Naive thymus-derived CD4-positive, alpha-beta T cell (primary cell): Measurements from ENCODE around the gene SLIT3. TPM values are rescaled to one million over a fixed set of nuclear protein-coding genes. Genes with fewer than 3 reads are reported as not detected.

Experiments
- ATAC-seq: fragments of 150-1000 bp; cut with Tn5 transposase; 2 replicates; pipeline ENCODE4 v1.10.0; 2021; ENCODE audit warnings: mild to moderate bottlenecking, moderate library complexity
- CTCF ChIA-PET: fragments of 350-600 bp; sonication (Branson Sonifier 250); formaldehyde crosslinking; loops from one replicate; lab custom pipeline; 2021; ENCODE audit warnings: antibody characterized with exemption; lab: Charles Lee
- POLR2A ChIA-PET: fragments of 350-600 bp; sonication (Branson Sonifier 250); formaldehyde crosslinking; loops from one replicate; lab custom pipeline; 2021; ENCODE audit warnings: antibody characterized with exemption, inconsistent platforms; lab: Charles Lee
- DNase-seq, 9 donors: peaks; one replicate each; pipeline versions ENCODE4 v3.0.0 to v3.0.0-alpha.2; 2020 to 2022; ENCODE audit warnings: mixed read lengths in 1 of 9
- H3K27ac ChIP-seq: one replicate; pipeline ENCODE4 v1.7.0; 2013; ENCODE audit warnings: mild to moderate bottlenecking, low read depth, low read length, moderate library complexity
- H3K27me3 ChIP-seq, 2 donors: one replicate each; pipeline ENCODE4 v1.7.0; 2013; ENCODE audit warnings: low read length in 2 of 2, mild to moderate bottlenecking in 2 of 2, moderate library complexity in 2 of 2; ENCODE audit not compliant: control insufficient read depth in 2 of 2, insufficient read depth in 2 of 2
- H3K36me3 ChIP-seq, 3 experiments: 1 replicate in 2 of 3; 2 replicates in 1 of 3; pipeline ENCODE4 v1.7.0; 2013; ENCODE audit warnings: low read length in 3 of 3, mild to moderate bottlenecking in 3 of 3, moderate library complexity in 1 of 3; ENCODE audit not compliant: insufficient read depth in 3 of 3, control insufficient read depth in 2 of 3
- H3K4me1 ChIP-seq, 2 donors: one replicate each; pipeline ENCODE4 v1.7.0; 2013; ENCODE audit warnings: low read length in 2 of 2, mild to moderate bottlenecking in 2 of 2, moderate library complexity in 1 of 2; ENCODE audit not compliant: control insufficient read depth in 2 of 2, insufficient read depth in 2 of 2
- H3K4me3 ChIP-seq: 2 replicates; pipeline ENCODE4 v1.7.0; 2013; ENCODE audit warnings: mild to moderate bottlenecking, low read length
- H3K9me3 ChIP-seq, 3 experiments: 1 replicate in 2 of 3; 2 replicates in 1 of 3; pipeline ENCODE4 v1.7.0; 2013; ENCODE audit warnings: low read length in 3 of 3; ENCODE audit not compliant: control insufficient read depth in 2 of 3
- H3K27ac Mint-ChIP-seq, 9 donors: one replicate each; pipeline ENCODE4 v1.8.0; 2020 to 2022; ENCODE audit warnings: mixed read lengths in 9 of 9, mild to moderate bottlenecking in 8 of 9, moderate library complexity in 5 of 9, inconsistent platforms in 2 of 9
- H3K27me3 Mint-ChIP-seq, 5 donors: one replicate each; pipeline ENCODE4 v1.8.0; 2021 to 2022; ENCODE audit warnings: mixed read lengths in 5 of 5, mild to moderate bottlenecking in 1 of 5
- H3K36me3 Mint-ChIP-seq, 5 donors: one replicate each; pipeline ENCODE4 v1.8.0; 2020 to 2022; ENCODE audit warnings: mixed read lengths in 5 of 5, mild to moderate bottlenecking in 3 of 5, inconsistent platforms in 1 of 5
- H3K4me1 Mint-ChIP-seq, 7 donors: one replicate each; pipeline ENCODE4 v1.8.0; 2020 to 2022; ENCODE audit warnings: mixed read lengths in 7 of 7, mild to moderate bottlenecking in 3 of 7, inconsistent platforms in 1 of 7
- H3K4me3 Mint-ChIP-seq, 10 donors: one replicate each; pipeline ENCODE4 v1.8.0; 2020 to 2022; ENCODE audit warnings: mild to moderate bottlenecking in 10 of 10, mixed read lengths in 10 of 10, moderate library complexity in 6 of 10, inconsistent platforms in 2 of 10
- H3K9me3 Mint-ChIP-seq, 11 donors: one replicate each; pipeline ENCODE4 v1.8.0; 2020 to 2022; ENCODE audit warnings: mixed read lengths in 11 of 11, mild to moderate bottlenecking in 4 of 11, inconsistent platforms in 1 of 11, moderate library complexity in 1 of 11
- intact Hi-C, 2 donors: fragments of 100-400 bp; cut with micrococcal nuclease; formaldehyde crosslinking; loops; one replicate each; pipeline ENCODE4 v1.15.1; 2023
- polyA plus RNA-seq, 2 donors: library from polyadenylated mRNA; unstranded; fragments of 300-500 nt; fragmentation: Illumina TruSeq; gene quantifications; one replicate each; pipeline ENCODE4 v1.2.3, GENCODE V29; 2021
- total RNA-seq, 6 experiments: library from RNA in 5 of 6; stranded (reverse) in 5 of 6; gene quantifications; 1 replicate in 5 of 6; 2 replicates in 1 of 6; pipeline ENCODE4 v1.2.3 and lab custom pipeline; 2021 to 2026

SLIT3 gene
- total and polyA plus RNA-seq, 7 experiments from 2014 or later = 0.34 TPM; not detected in 6

DNA sequence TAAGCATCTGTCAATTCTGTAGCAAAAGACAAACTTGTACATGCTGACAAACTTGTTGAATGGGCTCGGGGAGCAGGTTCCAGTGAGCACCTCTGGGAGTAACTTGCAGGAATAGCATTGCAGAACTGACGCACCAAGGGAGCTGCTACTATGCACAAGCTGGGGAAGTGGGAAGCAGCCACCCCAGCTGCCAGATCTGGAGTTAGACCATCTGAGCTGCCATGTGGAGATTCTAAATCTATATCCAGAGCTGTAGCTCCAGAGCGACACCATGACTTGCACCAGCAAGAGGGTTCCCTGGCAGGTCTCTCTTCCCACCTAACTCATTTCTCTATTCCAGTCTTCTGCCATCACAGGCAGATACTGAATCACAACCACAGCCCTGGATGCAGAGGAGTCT, 375.8 kb downstream of the SLIT3 start:
- H3K4me3 ChIP-seq = no peak overlapping the region
- H3K36me3 ChIP-seq = no peaks in the 10 kb centered on the region
- Mint-ChIP-seq H3K36me3 (no peaks in the 10 kb centered on the region), H3K4me1 (peaks cover 0 to 1% (median 0%) of the 10 kb centered on the region in 7 donors), H3K27me3 (peaks cover 25 to 38% (median 35%) of the 10 kb centered on the region in 5 donors), H3K9me3 (no peaks in the 10 kb centered on the region), H3K27ac (no peak overlapping the region), H3K4me3 (no peak overlapping the region)
- no peak overlapping the region for H3K27ac ChIP-seq
- ChIA-PET POLR2A (no interaction called here), CTCF (no interaction called here)
- ATAC-seq (no peak), DNase-seq (no peak)
- H3K9me3 ChIP-seq = no peaks in the 10 kb centered on the region
- intact Hi-C loops = no loop called here
- H3K4me1 ChIP-seq = no peaks in the 10 kb centered on the region
- no peaks in the 10 kb centered on the region for H3K27me3 ChIP-seq

DNA sequence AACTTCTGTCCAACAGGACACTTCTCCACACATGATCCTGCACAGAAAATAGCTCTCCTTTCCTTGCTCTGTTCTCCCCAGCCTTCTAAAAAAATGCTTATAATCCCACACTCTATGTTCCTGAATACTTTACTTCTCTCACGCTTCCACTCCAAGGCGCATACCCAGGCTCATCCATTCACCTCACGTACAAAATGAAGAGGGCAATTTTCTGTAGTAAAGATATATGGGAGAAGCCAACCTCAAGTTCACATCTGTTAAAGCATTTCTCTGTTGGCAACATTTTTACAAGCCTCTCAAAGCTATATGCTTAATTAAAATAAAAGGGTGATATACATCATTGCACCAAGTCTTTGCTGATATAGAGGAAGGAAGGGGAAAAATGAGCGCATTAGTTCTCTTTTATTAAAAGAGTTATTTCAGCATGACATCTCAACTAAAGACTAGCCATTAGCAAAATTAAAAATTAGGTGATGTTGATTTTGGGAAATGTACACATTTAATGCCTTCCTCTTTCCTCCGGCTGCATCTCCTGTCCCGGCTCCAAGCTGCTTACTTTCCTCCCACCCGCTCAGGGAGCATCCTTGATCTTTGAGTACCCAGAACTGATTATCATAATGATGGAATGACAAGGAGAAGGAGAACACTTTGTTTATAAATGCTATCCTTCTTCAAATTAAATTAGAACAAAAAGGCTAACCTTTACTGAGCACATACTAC, 379.6 kb downstream of the SLIT3 start:
- H3K27me3 ChIP-seq = no peaks in the 10 kb centered on the region
- intact Hi-C loops = no loop called here
- Mint-ChIP-seq H3K27ac (no peak overlapping the region), H3K4me1 (peaks cover 0 to 5% (median 0%) of the 10 kb centered on the region in 7 donors), H3K9me3 (peaks cover 0 to 2% (median 0%) of the 10 kb centered on the region in 11 donors), H3K4me3 (no peak overlapping the region), H3K36me3 (no peaks in the 10 kb centered on the region), H3K27me3 (peaks cover 38 to 64% (median 48%) of the 10 kb centered on the region in 5 donors)
- ChIA-PET POLR2A (no interaction called here), CTCF (no interaction called here)
- H3K4me3 ChIP-seq = no peak overlapping the region
- H3K4me1 ChIP-seq = no peaks in the 10 kb centered on the region
- no peak for ATAC-seq
- H3K27ac ChIP-seq = no peak overlapping the region
- H3K36me3 ChIP-seq = no peaks in the 10 kb centered on the region
- no peak for DNase-seq
- no peaks in the 10 kb centered on the region for H3K9me3 ChIP-seq

DNA sequence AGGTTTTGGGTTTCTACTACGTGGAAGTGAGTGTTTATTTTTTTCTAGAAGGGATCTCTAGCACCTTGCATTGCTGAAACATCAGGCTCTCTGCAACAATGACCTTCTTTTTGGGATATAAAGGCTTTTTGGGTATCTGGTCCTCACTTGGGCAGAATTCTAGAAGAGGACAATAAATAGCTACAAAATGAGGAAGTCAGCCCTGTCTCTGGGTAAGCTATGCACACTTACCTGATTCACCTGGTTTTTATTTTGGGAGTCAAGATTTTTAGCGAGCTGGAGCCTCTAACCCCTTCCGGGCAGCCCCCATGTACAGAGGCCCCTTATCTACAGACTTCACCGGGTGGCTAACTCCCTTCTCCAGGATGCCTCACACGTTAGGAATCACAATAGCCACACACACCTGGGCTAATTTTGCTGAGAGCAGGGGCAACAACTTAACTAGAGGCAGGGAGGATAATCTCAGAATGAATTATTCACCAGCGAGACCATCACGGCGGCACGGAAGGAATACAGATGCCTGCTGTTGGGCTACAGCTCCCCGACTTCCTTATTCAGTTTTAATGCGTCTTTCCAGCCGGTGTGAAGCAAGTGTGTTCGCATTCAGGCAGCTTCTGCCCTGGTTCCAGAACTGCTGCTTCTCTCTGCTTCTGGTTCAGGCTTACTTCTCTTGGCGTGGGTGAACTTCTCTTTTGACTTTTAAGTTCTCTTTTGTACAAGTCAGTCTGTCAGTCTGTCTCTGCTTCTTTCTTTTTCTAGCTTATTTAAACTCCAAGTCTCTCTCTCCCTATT, 380.7 kb downstream of the SLIT3 start:
- no peak overlapping the region for H3K27ac ChIP-seq
- POLR2A ChIA-PET = no interaction called here
- DNase-seq (no peak), ATAC-seq (no peak)
- H3K27me3 ChIP-seq = no peaks in the 10 kb centered on the region
- intact Hi-C loops = no loop called here
- no peaks in the 10 kb centered on the region for H3K9me3 ChIP-seq
- no peaks in the 10 kb centered on the region for H3K36me3 Mint-ChIP-seq
- H3K4me3 Mint-ChIP-seq = no peak overlapping the region
- peaks cover 0 to 2% (median 0%) of the 10 kb centered on the region in 11 donors for H3K9me3 Mint-ChIP-seq
- no peak overlapping the region for H3K4me3 ChIP-seq
- H3K27me3 Mint-ChIP-seq = peaks cover 38 to 71% (median 54%) of the 10 kb centered on the region in 5 donors
- peaks cover 0 to 5% (median 0%) of the 10 kb centered on the region in 7 donors for H3K4me1 Mint-ChIP-seq
- CTCF ChIA-PET = no interaction called here
- H3K36me3 ChIP-seq = no peaks in the 10 kb centered on the region
- H3K4me1 ChIP-seq = no peaks in the 10 kb centered on the region
- no peak overlapping the region for H3K27ac Mint-ChIP-seq

DNA sequence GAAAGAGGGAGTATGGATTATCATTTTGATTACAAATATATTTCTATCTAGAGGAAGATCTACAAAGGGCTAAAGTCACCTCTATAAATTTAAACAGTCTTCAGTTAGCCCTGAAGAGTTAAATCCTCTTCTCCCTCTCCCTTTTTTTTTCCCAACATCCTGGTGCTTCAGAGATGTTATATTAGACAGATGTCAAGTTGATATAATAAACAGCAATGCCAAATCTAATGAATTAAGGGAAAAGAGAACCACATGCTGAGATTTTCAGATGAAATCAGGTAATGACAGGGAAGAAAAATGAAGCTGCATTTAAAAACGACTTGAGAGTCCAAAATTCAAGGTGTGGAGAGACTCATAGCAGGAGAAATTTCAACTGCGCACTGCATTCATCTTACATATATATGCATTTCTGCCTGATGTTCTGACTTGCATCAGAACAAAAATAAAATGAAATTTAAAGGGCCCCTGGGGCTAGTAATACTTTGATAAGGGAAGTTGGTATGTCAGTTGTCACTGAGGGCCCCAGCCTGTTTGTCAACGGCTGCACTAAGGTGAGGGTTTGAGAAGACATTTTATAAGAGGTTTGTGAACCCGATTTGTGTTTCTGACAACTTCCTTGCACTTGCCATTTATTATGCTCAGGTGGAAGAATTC, 382.9 kb downstream of the SLIT3 start:
- no peak overlapping the region for H3K4me3 ChIP-seq
- no peak overlapping the region for H3K4me3 Mint-ChIP-seq
- H3K27ac Mint-ChIP-seq = no peak overlapping the region
- peaks cover 38 to 67% (median 50%) of the 10 kb centered on the region in 5 donors for H3K27me3 Mint-ChIP-seq
- DNase-seq = no peak
- H3K4me1 ChIP-seq = no peaks in the 10 kb centered on the region
- intact Hi-C loops = no loop called here
- H3K4me1 Mint-ChIP-seq = peaks cover 0 to 5% (median 0%) of the 10 kb centered on the region in 7 donors
- ChIA-PET CTCF (no interaction called here), POLR2A (no interaction called here)
- ATAC-seq = no peak
- no peak overlapping the region for H3K27ac ChIP-seq
- no peaks in the 10 kb centered on the region for H3K27me3 ChIP-seq
- H3K36me3 Mint-ChIP-seq = no peaks in the 10 kb centered on the region
- H3K9me3 ChIP-seq = no peaks in the 10 kb centered on the region
- H3K36me3 ChIP-seq = no peaks in the 10 kb centered on the region
- peaks cover 0 to 2% (median 0%) of the 10 kb centered on the region in 11 donors for H3K9me3 Mint-ChIP-seq

DNA sequence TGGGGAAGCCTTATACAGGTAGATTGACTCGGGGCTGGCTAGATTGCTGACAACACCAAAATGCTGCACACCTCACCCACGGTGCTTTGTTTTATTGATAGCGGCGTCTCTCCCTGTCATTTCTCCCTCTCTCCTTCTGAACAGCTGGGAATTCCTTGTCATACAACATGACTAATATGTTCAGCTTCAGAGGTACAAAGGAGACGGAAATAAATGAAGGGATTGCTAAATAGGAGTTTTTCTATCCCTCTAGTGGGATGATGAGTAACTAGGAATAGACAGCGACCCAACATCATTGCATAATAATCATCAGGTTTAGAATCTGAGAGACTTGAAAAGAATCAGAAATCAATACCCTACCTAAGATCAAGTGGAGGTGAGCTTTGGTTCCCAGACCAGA, 384.1 kb downstream of the SLIT3 start:
- Histone ChIP-seq H3K27ac (no peak overlapping the region), H3K36me3 (no peaks in the 10 kb centered on the region), H3K4me1 (no peaks in the 10 kb centered on the region), H3K9me3 (no peaks in the 10 kb centered on the region), H3K4me3 (no peak overlapping the region), H3K27me3 (no peaks in the 10 kb centered on the region)
- ChIA-PET POLR2A (no interaction called here), CTCF (no interaction called here)
- Mint-ChIP-seq H3K9me3 (peaks cover 0 to 2% (median 0%) of the 10 kb centered on the region in 11 donors), H3K27me3 (peaks cover 44 to 61% (median 50%) of the 10 kb centered on the region in 5 donors), H3K27ac (no peak overlapping the region), H3K36me3 (no peaks in the 10 kb centered on the region), H3K4me1 (peaks cover 0 to 5% (median 0%) of the 10 kb centered on the region in 7 donors), H3K4me3 (no peak overlapping the region)
- DNase-seq (no peak), ATAC-seq (no peak)
- intact Hi-C loops = no loop called here

DNA sequence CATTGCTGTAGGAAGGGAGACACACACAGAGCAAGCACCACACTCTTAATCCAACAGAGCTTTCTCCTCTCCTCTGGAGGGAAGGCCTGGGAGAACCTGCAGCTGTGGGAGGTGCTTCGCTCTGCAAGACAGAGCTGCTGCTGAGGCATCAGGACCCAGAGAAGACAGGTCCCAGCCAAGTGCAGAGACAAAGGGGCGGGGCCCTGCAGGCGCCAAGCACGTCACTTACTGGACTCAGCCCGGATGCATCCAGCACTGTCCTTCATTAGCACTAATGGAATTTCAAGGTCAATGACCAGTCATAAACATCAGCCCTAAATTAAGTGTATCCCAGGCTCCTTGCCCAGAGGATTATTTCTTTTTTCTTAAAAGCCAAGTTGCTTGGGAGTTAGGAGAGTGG, 384.7 kb downstream of the SLIT3 start:
- H3K27ac ChIP-seq = no peak overlapping the region
- H3K9me3 ChIP-seq = no peaks in the 10 kb centered on the region
- peaks cover 0 to 5% (median 0%) of the 10 kb centered on the region in 7 donors for H3K4me1 Mint-ChIP-seq
- H3K9me3 Mint-ChIP-seq = peaks cover 0 to 2% (median 0%) of the 10 kb centered on the region in 11 donors
- H3K27ac Mint-ChIP-seq = no peak overlapping the region
- ATAC-seq = no peak
- no peaks in the 10 kb centered on the region for H3K36me3 Mint-ChIP-seq
- intact Hi-C loops = no loop called here
- no peak for DNase-seq
- no peaks in the 10 kb centered on the region for H3K27me3 ChIP-seq
- H3K4me1 ChIP-seq = no peaks in the 10 kb centered on the region
- no peak overlapping the region for H3K4me3 ChIP-seq
- ChIA-PET POLR2A (no interaction called here), CTCF (no interaction called here)
- H3K27me3 Mint-ChIP-seq = peaks cover 40 to 55% (median 47%) of the 10 kb centered on the region in 5 donors
- no peaks in the 10 kb centered on the region for H3K36me3 ChIP-seq
- H3K4me3 Mint-ChIP-seq = no peak overlapping the region
